Measurements from ENCODE around the gene ATXN7L3B.

Gene ATXN7L3B

GRCh38 chr12:74551291-74551690 is 13.7 kb downstream of the ATXN7L3B start:
- DNase-seq (ENCODE audit: low spot score): no peak

DNA sequence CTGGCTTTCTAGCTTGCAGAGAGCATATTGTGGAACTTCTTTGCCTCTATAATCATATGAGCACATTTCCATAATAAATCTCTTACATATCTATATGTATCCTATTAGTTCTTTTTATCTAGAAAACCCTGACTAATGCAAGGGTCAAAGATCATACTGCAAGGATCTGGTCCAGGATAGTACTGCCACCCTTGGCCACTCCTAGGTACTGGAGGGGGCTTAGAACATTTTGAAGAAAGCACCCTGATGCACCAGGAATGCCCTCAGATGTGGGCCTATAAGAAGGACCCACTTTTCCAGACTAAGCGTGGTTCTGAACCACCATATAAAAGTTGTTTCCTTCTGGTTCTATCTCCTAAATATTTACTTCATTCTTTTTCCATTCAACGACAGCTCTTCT is 14.6 kb downstream of the ATXN7L3B start:
- DNase-seq (ENCODE audit: low spot score): no peak

GRCh38 chr12:74559728-74560127 is 22.1 kb downstream of the ATXN7L3B start:
- DNase-seq (ENCODE audit: low spot score): no peak

- DNase-seq (ENCODE audit: low spot score): no peak
Measured at GRCh38 chr12:74563927-74564326, 26.3 kb downstream of the ATXN7L3B start.

GRCh38 chr12:74578486-74578885 is 40.9 kb downstream of the ATXN7L3B start:
- DNase-seq (ENCODE audit: low spot score): no peak

DNA sequence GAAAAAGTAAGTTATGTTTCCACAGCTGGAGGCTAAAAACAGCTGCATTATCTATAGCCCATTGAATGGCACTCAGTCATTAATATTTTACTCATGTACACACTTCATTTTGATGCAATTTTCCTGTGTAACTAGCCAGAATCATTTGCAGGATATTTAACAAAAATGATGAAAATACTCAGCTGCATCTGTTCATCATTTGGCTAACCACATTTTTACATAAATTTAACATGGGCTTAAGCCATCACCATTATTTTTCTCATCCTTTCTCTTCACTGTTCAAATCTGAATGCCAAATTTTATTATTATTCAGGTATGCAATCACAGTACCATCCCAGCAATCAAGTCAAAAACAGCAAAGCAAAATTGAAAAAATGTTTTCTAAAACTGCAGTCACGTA is 41.8 kb downstream of the ATXN7L3B start:
- no peak for DNase-seq (ENCODE audit: low spot score)

- no peak for DNase-seq (ENCODE audit: low spot score)
Measured at GRCh38 chr12:74579981-74580380, 42.3 kb downstream of the ATXN7L3B start.

GRCh38 chr12:74581439-74581838 is 43.8 kb downstream of the ATXN7L3B start:
- DNase-seq (ENCODE audit: low spot score): no peak

DNA sequence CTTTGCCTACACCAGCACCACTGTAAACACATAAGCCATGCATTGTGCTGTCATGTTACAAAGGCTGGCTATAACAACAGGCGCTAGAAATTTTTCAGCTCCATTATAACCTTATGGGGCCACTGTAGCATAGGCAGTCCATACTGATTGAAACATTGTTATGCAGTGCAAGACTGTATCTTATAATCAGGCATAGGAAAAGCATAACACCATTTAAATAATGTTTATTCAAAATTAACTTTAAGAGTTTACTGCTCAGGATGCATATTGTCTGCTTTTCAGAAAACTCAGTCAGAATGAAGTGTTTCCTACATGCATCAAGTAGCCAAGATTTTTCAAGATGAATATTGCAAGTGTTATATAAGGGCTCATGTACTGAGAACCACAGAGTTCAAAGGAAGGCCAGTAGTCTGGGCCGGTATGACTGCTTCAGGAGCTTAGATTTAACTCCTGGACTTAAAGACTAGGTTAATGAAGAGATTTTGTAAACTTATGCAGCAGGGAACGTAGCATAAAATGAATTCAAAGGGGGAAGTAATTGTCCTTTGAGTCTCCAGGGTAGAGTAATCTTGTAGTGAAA is 46.9 kb downstream of the ATXN7L3B start:
- no peak for DNase-seq (ENCODE audit: low spot score)

DNA sequence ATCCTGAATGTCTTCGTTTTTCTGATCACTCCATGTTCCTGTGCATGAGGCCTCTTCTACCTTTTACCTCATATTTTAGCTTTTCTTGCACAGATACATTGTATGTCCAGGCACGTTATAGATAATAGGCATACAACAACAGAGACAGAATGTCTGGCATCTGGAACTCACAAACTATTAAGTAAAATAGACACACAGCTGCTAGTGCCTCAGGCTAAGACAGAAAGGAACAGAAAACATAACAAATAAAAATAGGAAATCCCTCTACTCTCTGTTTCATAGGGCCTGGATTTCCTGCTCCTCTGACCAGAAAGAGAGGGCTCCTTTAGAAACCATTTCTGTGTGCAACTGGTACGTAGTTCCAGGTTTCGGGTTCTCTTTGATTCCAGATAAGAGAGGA is 48.6 kb downstream of the ATXN7L3B start:
- DNase-seq (ENCODE audit: low spot score): no peak
